Activated CD4-positive, alpha-beta T cell treated with anti-CD3 and anti-CD28 coated beads for 4 hours (primary cell): ENCODE data around the gene HSF4.

Experiments
- DNase-seq, 2 donors: peaks; one replicate each; pipeline ENCODE4 v3.0.0-alpha.2; 2020

The HSF4 gene

DNA sequence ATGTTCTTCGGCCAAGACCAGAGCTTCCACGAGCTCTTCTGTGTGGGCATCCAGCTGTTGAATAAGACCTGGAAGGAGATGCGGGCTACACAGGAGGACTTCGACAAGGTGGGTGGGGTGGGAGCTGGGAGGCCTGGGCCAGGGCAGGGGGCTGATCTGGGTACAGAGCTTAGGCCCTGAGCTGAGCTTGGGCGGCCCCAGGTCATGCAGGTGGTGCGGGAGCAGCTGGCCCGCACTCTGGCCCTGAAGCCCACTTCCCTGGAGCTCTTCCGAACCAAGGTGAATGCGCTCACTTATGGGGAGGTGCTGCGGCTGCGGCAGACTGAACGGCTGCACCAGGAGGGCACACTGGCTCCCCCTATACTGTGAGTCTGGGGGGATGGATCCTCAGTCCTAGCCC lies 37.9 kb downstream of the HSF4 start:
- no peak for DNase-seq

DNA sequence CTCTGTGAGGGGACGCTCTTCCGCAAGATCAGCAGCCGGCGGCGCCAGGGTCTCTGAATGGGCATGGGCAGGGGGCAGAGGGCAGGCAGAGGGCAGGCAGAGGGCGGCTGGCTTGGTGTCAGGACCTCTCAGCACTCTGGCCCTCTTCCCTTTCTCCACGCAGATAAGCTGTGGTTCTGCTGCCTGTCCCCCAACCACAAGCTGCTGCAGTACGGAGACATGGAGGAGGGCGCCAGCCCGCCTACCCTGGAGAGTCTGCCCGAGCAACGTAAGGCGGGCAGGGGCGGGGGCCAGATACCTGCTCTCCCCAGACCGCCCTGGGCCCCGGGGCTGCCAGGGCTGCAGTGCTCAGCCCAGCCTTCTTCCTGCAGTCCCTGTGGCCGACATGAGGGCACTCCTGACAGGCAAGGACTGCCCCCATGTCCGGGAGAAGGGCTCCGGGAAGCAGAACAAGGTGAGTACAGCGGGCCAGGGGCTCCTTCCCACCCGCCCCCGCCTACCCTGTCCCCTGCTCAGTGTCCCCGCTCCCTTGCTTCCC lies 38.5 kb downstream of the HSF4 start:
- DNase-seq, result no peak

DNA sequence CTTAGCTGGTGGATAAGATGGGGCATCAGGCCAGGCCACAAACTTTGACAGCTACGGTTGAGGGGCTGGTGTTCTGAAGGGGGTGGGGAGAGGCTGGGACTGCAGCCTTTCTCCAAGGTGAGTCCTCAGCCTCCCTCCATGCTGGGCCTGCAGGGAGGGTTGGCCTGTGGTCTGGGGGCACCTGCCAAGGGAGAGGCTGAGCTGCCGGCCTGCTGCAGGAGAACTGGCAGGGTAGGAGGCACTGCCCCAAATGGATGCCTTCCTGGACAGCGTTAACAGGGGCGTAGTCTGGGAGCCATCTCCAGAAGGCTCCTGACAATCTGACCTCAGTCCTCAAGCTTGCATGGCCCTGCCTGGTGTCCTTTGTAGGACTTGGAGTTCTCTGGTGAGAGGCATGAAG lies 39.5 kb downstream of the HSF4 start:
- DNase-seq, result no peak

DNA sequence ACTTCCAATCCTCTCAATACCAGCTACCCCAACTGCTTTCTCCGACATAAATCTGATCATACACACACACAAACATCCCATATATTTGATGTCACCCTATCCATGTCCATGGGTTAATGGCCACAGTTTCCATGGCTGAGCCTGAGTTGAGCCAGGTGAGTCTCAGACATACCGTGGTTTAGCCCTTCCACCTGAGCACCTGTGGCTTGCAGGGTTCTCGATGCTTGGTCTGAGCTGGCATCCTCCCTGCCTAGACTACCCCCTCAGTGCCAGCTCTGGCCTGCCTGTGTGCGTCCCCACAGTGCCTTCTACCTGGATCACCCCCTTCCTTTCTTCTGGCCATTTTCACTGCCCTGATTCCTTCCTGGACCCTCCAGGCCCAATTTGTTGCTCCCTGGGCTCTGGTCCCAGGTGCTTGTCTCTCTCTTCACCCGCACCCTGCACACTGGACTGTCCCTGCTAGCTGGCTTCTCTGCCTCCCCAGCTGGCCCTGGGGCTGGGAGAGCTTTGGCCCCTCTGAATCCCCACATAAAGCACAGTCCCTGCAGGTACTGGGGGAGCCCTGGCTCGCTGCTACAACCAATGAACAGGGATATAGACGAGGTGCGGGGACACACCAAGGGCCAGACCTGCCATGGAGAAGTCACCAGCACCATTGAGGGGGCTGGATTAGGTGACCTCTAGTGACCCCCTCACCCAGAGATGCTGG lies 41.7 kb downstream of the HSF4 start:
- no peak for DNase-seq

DNA sequence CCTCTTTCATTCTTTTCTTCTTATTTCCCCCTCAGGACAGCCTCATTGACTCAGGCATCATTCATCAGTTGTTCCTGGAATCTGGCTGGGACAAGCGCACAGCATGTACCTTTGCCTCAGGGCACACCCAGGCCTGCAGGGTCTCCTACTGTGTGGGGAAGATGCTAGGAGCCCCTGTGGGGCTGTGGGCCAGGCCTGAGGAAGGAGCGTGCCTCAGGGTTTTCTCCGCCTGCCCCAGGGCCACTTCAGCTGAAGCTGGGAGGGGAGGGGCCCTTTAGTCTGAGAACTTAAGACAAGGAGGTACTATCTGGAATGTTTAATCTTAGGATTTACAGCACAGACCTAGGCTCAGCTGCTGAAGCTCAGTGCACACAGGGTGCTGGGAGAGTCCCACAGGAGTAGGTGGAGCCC lies 42.3 kb downstream of the HSF4 start:
- no peak for DNase-seq

DNA sequence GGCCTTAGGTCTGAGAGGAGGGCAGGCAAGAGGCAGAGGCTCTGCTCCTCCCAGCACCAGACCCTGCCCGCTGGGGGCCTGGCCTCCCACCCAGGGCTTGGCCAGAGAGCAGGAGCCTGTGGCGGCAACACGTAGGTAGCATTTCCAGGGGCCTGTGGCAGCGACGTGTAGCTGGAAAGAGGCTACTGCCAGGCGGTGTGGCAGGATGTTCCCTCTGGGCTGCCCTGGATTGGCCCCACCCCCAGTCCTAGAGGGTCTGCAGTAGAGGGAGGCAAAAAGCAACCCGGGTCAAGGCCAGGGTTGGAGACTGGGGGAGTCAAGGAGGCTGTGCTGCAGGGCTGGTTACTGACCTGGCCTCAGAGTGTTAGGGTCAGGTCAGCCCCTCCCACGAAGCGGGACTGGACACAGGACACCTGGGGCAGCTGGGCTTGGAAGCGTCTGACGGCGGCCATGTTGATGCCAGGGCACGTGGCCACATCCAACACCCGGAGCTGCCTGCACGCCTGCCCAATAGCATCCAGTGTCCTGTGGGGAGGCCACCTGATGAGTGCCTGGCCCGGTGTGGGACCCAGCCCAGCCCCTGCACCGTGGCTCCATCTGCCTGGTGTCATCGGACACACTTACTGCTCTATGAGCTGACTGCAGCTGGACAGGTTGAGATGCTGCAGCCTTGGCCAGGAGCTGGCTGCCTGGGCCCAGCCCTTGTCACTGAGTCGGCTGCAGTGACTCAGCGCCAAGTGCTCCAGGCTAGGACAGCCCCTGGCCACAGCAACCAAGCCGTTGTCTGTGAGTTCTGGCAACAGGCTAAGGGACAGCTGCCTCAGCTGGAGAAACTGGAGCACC lies 42.9 kb downstream of the HSF4 start:
- DNase-seq, result no peak

DNA sequence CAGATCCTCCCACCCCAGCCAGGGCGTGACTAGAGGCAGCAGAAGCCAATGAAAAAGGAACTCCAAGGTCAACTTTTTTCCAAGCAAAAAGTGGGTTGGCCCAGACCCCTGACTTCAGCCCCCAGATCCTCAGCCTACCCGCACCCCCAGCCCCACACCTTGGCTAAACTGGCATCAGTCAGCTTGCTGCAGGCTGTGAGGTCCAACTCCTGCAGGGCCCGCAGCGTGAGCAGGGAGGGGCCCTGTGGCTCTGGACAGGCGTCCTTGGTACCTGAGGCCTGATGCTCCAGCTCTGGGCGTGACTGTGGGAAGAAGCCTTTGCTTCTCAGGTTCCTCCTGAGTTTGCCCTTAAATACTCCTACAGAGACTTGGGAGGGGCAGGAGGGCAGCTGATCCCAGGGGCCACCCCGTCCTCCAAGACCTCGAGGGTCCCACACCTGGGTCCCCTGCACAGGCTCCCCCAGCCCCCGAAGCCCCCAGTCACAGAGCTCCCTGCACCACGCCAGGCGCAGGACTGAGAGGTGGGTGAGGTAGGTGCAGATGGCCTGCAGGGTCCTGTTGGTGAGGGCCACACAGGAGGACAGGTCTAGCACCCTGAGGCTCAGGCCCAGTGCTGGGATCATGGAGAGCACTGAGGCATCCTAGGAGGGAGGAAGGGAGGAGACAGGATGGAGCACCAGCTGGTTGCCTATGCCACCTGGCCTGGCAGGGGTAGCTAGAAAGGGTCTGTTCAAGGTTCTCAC lies 43.8 kb downstream of the HSF4 start:
- DNase-seq, result no peak

DNA sequence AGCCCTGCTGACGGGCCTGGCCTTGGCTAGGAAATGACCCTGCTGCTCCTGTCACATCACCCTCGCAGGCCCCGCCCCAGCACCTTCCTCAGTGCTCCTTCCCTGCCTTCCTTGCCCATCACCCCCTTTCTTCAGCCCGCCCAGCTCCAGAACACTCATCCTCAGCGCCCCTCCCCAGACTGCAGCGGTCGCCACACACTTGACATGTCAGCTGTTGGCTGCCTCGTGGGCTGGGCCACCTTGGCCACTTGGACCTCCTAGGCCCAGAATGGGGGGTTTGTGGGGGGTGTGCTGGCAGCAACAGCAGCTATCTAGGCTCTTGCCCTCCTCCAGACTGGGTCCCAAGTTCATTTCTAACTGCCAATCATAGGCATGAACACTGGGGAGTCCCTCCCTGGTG lies 45.0 kb downstream of the HSF4 start:
- DNase-seq, result no peak

DNA sequence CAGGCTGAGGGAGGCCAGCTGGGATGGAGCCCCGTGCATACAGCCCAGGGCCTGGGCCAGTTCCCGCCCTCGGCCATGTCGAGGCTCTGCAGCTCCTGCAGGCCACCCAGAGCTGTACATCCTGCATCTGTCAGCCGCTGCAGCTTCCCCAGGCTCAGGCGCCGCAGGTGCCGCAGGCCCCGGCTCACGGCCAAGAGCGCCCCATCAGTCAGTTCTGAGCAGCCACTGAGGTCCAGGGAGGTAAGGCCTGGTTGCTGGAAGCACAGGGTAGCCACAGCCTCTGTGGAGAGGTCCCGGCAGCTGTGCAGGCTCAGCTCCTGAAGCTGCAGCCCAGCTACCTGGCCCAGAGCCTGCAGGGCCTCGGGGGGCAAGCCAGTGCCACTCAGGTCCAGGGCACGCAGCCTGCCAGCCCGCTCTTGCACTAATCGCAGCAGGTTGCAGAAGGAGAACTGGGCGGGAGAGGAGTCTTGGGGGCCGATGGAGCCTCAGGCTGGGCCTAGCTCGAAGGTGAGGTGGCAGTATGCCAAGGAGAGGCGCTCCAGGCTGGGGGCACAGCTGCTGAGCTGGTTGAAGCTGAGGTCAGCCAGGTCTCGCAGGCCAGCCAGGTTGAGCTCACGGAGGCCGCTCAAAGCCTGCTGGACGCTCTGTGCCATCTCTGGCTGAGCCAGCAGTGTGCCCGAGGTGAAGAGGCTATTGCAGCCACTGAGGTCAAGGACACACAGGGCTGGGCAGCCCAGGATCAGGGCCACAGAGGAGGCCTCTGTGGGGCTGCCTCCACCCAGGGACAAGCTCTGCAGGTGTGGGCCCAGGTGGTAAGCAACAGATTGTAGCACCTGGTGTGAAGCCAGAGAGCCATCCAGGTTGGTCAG lies 45.8 kb downstream of the HSF4 start:
- no peak for DNase-seq

DNA sequence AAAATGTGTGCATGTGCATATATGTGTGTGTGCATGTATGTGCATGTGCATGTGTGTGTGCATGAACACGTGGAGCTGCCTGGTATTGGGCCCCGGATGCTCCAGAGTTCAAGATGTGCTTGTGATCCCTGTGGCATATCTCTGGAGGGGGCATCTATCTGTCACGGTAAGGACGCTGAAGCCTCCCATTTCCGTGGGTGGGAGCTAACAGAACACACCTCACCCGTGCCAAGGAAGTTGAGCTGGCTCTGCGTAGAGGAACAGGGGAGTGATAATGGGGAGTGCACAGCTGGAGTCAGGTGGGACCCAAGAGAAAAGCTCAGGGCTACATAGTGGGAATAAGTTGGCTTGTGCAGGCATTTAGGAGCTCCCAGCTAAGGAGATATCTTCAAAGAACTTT lies 47.1 kb downstream of the HSF4 start:
- no peak for DNase-seq

DNA sequence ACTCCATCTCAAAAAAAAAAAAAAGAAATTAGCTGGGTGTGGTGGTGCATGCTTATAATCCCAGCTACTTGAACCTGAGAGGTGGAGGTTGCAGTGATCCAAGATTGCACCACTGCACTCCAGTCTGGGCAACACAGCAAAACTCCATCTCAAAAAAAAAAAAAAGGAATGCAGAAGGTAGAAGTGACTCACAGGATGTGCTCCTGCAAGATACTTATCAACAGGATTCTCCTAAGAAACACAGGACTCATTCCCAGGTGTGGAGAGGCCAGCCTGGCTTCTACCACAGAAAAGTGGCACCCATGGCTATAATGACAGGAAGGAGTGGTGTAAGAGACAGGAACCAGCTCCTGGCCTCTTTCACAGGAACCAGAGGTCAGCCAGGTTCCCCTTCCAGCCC lies 48.2 kb downstream of the HSF4 start:
- no peak for DNase-seq

DNA sequence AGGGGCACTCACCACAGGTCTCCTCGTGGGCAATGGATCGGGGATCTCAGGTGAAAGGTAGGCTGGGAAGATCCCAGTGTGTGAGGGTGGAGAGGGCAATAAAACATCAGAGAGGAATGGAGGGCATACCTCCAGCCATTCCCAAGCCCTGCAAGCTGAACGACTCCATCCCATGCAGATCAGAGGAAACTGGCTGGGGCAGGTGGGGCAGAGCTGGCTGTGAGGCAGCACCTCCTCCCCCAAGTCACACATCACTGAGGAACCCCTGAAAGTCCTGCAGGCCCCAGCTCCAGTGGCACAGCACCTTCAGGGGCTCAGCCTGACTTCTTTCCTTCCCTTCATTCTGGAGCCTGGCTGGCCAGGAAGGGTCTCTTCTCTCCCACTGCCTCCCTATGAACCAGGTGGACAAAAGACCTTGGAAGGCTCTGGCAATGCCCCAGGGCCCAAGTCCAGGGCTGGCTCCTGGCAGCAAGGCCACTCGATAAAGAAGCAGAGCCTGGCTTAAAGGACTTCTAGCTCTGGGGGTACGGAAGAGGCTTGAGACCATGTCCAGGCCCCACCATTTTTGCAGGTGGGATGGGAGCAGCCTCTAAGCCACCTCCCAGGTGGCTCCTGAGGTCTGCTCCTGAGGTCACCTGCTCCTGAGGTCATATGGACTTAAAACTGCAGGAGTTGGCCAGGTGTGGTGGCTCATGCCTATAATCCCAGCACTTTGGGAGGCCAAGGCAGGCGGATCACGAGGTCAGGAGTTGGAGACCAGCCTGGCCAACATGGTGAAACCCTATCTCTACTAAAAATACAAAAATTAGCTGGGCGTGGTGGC lies 48.9 kb downstream of the HSF4 start:
- no peak for DNase-seq

DNA sequence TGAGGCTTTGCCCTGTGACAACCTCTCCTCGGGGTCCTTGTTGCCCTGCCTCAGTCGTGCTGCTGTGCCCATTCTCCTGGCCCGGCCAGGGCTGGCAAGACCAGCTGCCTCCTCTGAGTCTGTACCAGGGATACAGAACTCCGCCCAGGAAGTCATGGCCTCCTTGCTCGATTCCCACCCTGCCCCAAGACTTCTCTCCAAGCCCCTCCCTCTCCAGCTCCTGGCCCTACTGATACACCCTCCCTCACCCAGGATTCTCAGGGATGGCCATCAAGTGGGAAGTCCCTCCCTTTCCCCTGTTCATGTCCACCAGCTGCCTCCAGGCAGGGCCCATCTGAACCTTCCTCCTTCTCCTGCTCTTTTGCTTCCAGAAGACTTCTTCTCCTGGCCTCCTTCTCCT lies 51.2 kb downstream of the HSF4 start:
- DNase-seq, result no peak

DNA sequence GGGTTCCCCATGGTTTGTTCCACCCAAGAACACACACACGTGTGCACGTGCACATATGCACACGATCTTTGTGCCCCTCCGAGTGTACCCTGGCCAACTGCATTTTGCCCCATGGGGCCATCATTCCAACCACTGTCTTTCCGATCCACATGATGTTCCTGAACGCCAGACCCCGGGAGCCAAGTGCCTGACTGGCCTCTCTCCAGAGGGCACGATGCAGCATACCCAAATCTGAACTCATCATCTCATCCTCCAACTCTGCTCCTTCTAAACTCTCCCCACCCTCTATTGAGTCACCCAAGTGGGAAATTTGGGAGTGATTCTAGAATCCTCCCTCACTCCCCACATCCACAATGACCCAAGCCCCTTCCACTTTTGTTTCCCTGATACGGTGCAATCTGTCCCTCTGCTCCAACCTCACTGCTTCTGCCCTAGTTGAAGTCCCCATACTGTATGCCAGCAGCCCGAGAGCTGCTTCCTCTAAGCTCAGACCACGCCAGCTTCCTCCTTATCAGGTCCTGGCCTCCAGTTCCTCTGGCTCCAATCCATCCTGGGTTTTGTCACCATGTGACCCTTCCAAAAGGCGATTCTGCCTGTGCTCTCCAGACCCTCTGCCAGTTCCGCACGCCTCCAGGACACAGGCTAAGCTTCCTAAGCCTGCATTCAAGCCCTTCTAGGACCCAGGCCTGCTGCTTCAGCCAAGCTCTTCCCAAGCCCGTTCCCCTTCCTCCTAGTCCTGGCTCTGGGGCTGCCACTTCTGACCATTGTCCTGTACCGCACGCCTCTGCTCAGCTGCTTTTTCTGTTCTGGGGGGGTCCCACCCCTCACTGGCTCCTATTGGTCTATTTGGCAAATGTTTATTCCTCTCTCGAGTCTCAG lies 52.3 kb downstream of the HSF4 start:
- DNase-seq, result no peak
